A673 (cell line): ENCODE results near the gene ZNF823.

Source experiments
- CTCF ChIP-seq: fragments of 300-800, 200-600 bp; sonication (generic); conservative IDR thresholded peaks from 2 replicates; pipeline ENCODE4 v1.5.1; 2017; ENCODE audit warnings: low read depth, mild to moderate bottlenecking, antibody characterized with exemption, low read length, moderate library complexity, mixed read lengths
- EZH2 ChIP-seq: fragments of 200-600 bp; sonication (generic); IDR thresholded peaks from 2 replicates; pipeline ENCODE4 v1.6.1; 2017; ENCODE audit warnings: borderline replicate concordance, low read depth, mild to moderate bottlenecking, mixed read lengths, antibody characterized with exemption, low read length; ENCODE audit not compliant: poor library complexity, severe bottlenecking

GRCh38 chr19:11721681-11722080 is 17.1 kb downstream of the ZNF823 start:
- TF ChIP-seq CTCF: no peak
- TF ChIP-seq EZH2: no peak
